ENCODE data around the gene DOK5. TPM values are rescaled to one million over a fixed set of nuclear protein-coding genes. Genes with fewer than 3 reads are reported as not detected.

The DOK5 gene
- total and polyA plus RNA-seq, 10 of the 15 experiments (the other 5 are each of a cell fraction or from before 2014, with no cell fraction given): 0.03 TPM; not detected in 9

DNA sequence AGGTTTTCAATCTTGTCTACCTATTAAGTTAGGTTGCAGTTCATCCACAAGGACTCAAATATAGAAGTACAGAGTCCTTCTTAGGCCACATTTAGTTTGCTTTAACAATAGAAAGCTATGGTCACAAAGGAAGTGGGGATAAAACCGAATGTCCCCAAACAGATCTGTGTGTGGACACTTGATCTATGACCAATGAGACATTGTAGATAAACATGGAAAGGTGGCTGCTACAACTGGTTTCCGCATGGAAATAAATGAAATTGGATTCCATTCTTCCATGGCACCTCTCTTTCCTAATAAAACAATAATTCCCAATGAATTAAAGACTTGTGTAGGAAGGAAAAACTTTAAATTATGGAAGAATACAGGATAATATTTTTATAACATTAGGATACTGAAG is 20.4 kb upstream of the DOK5 start:
- H2AFZ ChIP-seq (ENCODE audit: control insufficient read depth, low read depth, low read length): no peak overlapping the region
- H3K9ac ChIP-seq (ENCODE audit: control insufficient read depth, insufficient read depth, low read length): no peak overlapping the region
- 10% methylated on average over 2 of the region's 2 CpGs for WGBS (ENCODE audit: insufficient coverage, insufficient replicate concordance, low lambda C conversion rate, missing lambda C conversion rate)
- FAIRE-seq (no peak), DNase-seq (ENCODE audit: low read depth, low spot score) (no peak), ATAC-seq (no peak)
- H4K20me1 ChIP-seq (ENCODE audit: control insufficient read depth, insufficient read depth): no peaks in the 10 kb centered on the region
- no peaks in the 10 kb centered on the region for H3K36me3 ChIP-seq (ENCODE audit: control insufficient read depth in 2 of 2, insufficient read depth in 2 of 2, low read length in 1 of 2)
- ChIA-PET SMC1A (ENCODE audit: uncharacterized antibody, unreplicated experiment) (no interaction called here), CTCF (no interaction called here), POLR2A (no interaction called here), RAD21 (ENCODE audit: unreplicated experiment) (no interaction called here)
- no peaks in the 10 kb centered on the region for H3K27me3 ChIP-seq (replicated peaks in 1 of 2; ENCODE audit: control insufficient read depth in 2 of 2, insufficient read depth in 2 of 2, low read length in 1 of 2)
- no peaks in the 10 kb centered on the region; the same call in 2 of the 3 replicates for H3K9me3 ChIP-seq (replicated peaks; ENCODE audit: control insufficient read depth, insufficient read depth, low read length)
- H3K4me1 ChIP-seq (ENCODE audit: control insufficient read depth, insufficient read depth, low read length): no peaks in the 10 kb centered on the region
- TF ChIP-seq SPI1 (IDR thresholded peaks at IDR 0.05; ENCODE audit: borderline replicate concordance, insufficient read depth, low read depth, low read length): no peak
- no peak for TF ChIP-seq NBN (IDR thresholded peaks at IDR 0.05)
- no peak for TF ChIP-seq CEBPB (IDR thresholded peaks at IDR 0.05; ENCODE audit: borderline replicate concordance in 1 of 2, low read depth in 2 of 2, low read length in 2 of 2)
- TF ChIP-seq POLR2AphosphoS2 (IDR thresholded peaks at IDR 0.05; ENCODE audit: low read depth, low read length): no peak
- TF ChIP-seq, protein P1, sequence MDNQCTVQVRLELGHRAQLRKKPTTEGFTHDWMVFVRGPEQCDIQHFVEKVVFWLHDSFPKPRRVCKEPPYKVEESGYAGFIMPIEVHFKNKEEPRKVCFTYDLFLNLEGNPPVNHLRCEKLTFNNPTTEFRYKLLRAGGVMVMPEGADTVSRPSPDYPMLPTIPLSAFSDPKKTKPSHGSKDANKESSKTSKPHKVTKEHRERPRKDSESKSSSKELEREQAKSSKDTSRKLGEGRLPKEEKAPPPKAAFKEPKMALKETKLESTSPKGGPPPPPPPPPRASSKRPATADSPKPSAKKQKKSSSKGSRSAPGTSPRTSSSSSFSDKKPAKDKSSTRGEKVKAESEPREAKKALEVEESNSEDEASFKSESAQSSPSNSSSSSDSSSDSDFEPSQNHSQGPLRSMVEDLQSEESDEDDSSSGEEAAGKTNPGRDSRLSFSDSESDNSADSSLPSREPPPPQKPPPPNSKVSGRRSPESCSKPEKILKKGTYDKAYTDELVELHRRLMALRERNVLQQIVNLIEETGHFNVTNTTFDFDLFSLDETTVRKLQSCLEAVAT (IDR thresholded peaks at IDR 0.05): no peak
- BruUV-seq (replicated peaks): no TSS peak
- H3K4me2 ChIP-seq (ENCODE audit: control insufficient read depth, insufficient read depth): no peak overlapping the region
- H3K27ac ChIP-seq (ENCODE audit: control insufficient read depth, insufficient read depth): no peak overlapping the region
- H3K4me3 ChIP-seq: no peak overlapping the region
- in situ Hi-C loops (cut with MboI): no loop called here
- intact Hi-C loops (cut with micrococcal nuclease; ENCODE audit: unreplicated experiment): no loop called here
- H3K79me2 ChIP-seq (ENCODE audit: control insufficient read depth, insufficient read depth, low read length): no peaks in the 10 kb centered on the region

DNA sequence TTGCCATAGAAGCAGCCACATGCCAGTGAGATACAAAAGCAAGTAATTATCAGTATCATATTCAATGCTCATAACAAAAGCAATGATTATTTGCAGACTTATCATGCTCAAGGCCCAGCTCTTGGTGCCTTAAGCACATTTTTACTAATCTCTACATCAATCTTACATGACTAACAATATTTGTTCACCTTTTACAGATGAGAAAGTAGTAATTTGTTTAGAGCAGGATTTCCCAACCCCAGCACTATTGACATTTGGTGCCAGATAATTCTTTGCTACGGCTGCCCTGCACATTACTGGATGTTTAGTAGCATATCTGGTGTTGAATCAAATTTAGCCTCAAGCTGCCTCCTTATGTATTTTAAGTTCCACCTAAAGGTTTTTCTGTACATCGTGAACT is 19.0 kb upstream of the DOK5 start:
- SMC1A ChIA-PET (ENCODE audit: uncharacterized antibody, unreplicated experiment): no interaction called here

More for the DNA sequence above, 19.0 kb upstream of the DOK5 start:
- ChIA-PET RAD21 (ENCODE audit: unreplicated experiment) (no interaction called here), POLR2A (no interaction called here), CTCF (no interaction called here)
- H3K79me2 ChIP-seq (ENCODE audit: control insufficient read depth, insufficient read depth, low read length): no peaks in the 10 kb centered on the region
- no peak overlapping the region for H3K4me3 ChIP-seq
- intact Hi-C loops (cut with micrococcal nuclease; ENCODE audit: unreplicated experiment): no loop called here
- H3K4me1 ChIP-seq (ENCODE audit: control insufficient read depth, insufficient read depth, low read length): no peaks in the 10 kb centered on the region
- H3K9ac ChIP-seq (ENCODE audit: control insufficient read depth, insufficient read depth, low read length): no peak overlapping the region
- no peak for FAIRE-seq
- no peaks in the 10 kb centered on the region for H3K36me3 ChIP-seq (ENCODE audit: control insufficient read depth in 2 of 2, insufficient read depth in 2 of 2, low read length in 1 of 2)
- WGBS (ENCODE audit: insufficient coverage, insufficient replicate concordance, low lambda C conversion rate, missing lambda C conversion rate): 17% methylated on average over 2 of the region's 2 CpGs
- no peaks in the 10 kb centered on the region for H4K20me1 ChIP-seq (ENCODE audit: control insufficient read depth, insufficient read depth)
- H2AFZ ChIP-seq (ENCODE audit: control insufficient read depth, low read depth, low read length): no peak overlapping the region
- no peak overlapping the region for H3K27ac ChIP-seq (ENCODE audit: control insufficient read depth, insufficient read depth)
- no TSS peak for BruUV-seq (replicated peaks)
- TF ChIP-seq ZBED1 (IDR thresholded peaks at IDR 0.05; ENCODE audit: borderline replicate concordance) (no peak), SUZ12 (IDR thresholded peaks at IDR 0.05; ENCODE audit: unreplicated experiment) (no peak), ETV6 (conservative IDR thresholded peaks at IDR 0.05 in 1 of 2, IDR thresholded peaks at IDR 0.05 in 1 of 2; ENCODE audit: borderline replicate concordance in 1 of 2, low read depth in 1 of 2) (peak in 1 of 2 experiments; percentile 97; a peak in 1 of 4 replicates), CBX5 (IDR thresholded peaks at IDR 0.05; ENCODE audit: low read depth) (no peak)
- TF ChIP-seq, protein P2, sequence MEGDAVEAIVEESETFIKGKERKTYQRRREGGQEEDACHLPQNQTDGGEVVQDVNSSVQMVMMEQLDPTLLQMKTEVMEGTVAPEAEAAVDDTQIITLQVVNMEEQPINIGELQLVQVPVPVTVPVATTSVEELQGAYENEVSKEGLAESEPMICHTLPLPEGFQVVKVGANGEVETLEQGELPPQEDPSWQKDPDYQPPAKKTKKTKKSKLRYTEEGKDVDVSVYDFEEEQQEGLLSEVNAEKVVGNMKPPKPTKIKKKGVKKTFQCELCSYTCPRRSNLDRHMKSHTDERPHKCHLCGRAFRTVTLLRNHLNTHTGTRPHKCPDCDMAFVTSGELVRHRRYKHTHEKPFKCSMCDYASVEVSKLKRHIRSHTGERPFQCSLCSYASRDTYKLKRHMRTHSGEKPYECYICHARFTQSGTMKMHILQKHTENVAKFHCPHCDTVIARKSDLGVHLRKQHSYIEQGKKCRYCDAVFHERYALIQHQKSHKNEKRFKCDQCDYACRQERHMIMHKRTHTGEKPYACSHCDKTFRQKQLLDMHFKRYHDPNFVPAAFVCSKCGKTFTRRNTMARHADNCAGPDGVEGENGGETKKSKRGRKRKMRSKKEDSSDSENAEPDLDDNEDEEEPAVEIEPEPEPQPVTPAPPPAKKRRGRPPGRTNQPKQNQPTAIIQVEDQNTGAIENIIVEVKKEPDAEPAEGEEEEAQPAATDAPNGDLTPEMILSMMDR (IDR thresholded peaks at IDR 0.05 in 2 of 3, conservative IDR thresholded peaks at IDR 0.05 in 1 of 3; ENCODE audit: control insufficient read depth in 2 of 3, extremely low read depth in 1 of 3, insufficient read depth in 1 of 3, low read depth in 3 of 3, low read length in 3 of 3): no peak
- in situ Hi-C loops (cut with MboI): no loop called here
- no peaks in the 10 kb centered on the region; the same call in 2 of the 3 replicates for H3K9me3 ChIP-seq (replicated peaks; ENCODE audit: control insufficient read depth, insufficient read depth, low read length)
- DNase-seq (ENCODE audit: low read depth, low spot score): no peak
- ATAC-seq: no peak
- no peaks in the 10 kb centered on the region for H3K27me3 ChIP-seq (replicated peaks in 1 of 2; ENCODE audit: control insufficient read depth in 2 of 2, insufficient read depth in 2 of 2, low read length in 1 of 2)
- H3K4me2 ChIP-seq (ENCODE audit: control insufficient read depth, insufficient read depth): no peak overlapping the region
